ENCODE measurements around the gene GPR31.

Gene GPR31

GRCh38 chr6:167108278-167108677 lies 49.5 kb downstream of the GPR31 start:
- DNase-seq (ENCODE audit: low read depth, low spot score), result no peak
- TF ChIP-seq EZH2 (IDR thresholded peaks at IDR 0.05) (no peak), POLR2AphosphoS5 (IDR thresholded peaks at IDR 0.05; ENCODE audit: borderline replicate concordance, low read depth, low read length) (no peak), FOXP2 (optimal IDR thresholded peaks at IDR 0.05; ENCODE audit: control extremely low read depth, extremely low read length, insufficient read depth) (no peak)
- Histone ChIP-seq H3K9me3 (ENCODE audit: low read depth, low read length) (no peaks in the 10 kb centered on the region), H3K27ac (no peak overlapping the region), H3K36me3 (ENCODE audit: insufficient read depth, low read length) (no peaks in the 10 kb centered on the region), H3K4me3 (no peak overlapping the region), H3K9ac (ENCODE audit: insufficient read length) (no peak overlapping the region)

- no peak for DNase-seq (ENCODE audit: low read depth, low spot score)
- no peaks in the 10 kb centered on the region for H3K9me3 ChIP-seq (ENCODE audit: low read depth, low read length)
- H3K4me3 ChIP-seq, result no peak overlapping the region
- H3K9ac ChIP-seq (ENCODE audit: insufficient read length), result no peak overlapping the region
- no peaks in the 10 kb centered on the region for H3K36me3 ChIP-seq (ENCODE audit: insufficient read depth, low read length)
- TF ChIP-seq FOXP2 (optimal IDR thresholded peaks at IDR 0.05; ENCODE audit: control extremely low read depth, extremely low read length, insufficient read depth) (no peak), POLR2AphosphoS5 (IDR thresholded peaks at IDR 0.05; ENCODE audit: borderline replicate concordance, low read depth, low read length) (no peak), EZH2 (IDR thresholded peaks at IDR 0.05) (no peak)
- H3K27ac ChIP-seq, result no peak overlapping the region
These were observed 50.0 kb downstream of the GPR31 start for GRCh38 chr6:167107787-167108186.

DNA sequence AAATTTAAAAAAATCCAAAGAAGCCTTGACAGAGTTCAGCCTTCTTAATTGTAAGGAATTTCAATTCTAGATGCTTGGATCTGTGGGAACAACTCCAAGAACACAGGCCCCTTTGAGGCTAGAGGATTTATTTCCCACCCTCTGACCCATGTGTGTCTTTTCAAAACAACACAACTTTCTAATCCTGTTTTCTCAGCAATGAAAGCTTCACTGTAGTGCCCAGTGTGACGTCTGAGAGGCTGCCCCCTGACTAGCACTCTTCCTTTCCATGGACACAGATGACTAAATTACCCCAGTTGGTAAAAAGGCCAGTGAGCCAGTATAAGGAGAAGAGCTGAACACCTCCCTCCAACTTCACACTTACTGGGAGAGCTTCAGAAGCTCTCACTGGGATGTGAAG lies 51.4 kb downstream of the GPR31 start:
- H3K4me3 ChIP-seq, result no peak overlapping the region
- H3K9me3 ChIP-seq (ENCODE audit: low read depth, low read length), result no peaks in the 10 kb centered on the region
- no peak overlapping the region for H3K27ac ChIP-seq
- TF ChIP-seq FOXP2 (optimal IDR thresholded peaks at IDR 0.05; ENCODE audit: control extremely low read depth, extremely low read length, insufficient read depth) (no peak), POLR2AphosphoS5 (IDR thresholded peaks at IDR 0.05; ENCODE audit: borderline replicate concordance, low read depth, low read length) (no peak), EZH2 (IDR thresholded peaks at IDR 0.05) (no peak)
- no peaks in the 10 kb centered on the region for H3K36me3 ChIP-seq (ENCODE audit: insufficient read depth, low read length)
- H3K9ac ChIP-seq (ENCODE audit: insufficient read length), result no peak overlapping the region
- DNase-seq (ENCODE audit: low read depth, low spot score), result no peak
